ENCODE data around the gene LRRC4C. TPM values are rescaled to one million over a fixed set of nuclear protein-coding genes. Genes with fewer than 3 reads are reported as not detected.

Gene LRRC4C
- total and polyA plus RNA-seq, 2 donors (not counting 1 experiment from before 2014, with no cell fraction given) = under 0.01 to 0.02 TPM

GRCh38 chr11:40268551-40268950 is 1190.9 kb downstream of the LRRC4C start:
- Histone ChIP-seq H3K4me1 (ENCODE audit: control insufficient read depth, extremely low read depth, insufficient read depth, low read length) (no peaks in the 10 kb centered on the region), H3K4me3 (replicated peaks in 1 of 4; ENCODE audit: control extremely low read depth in 1 of 4, insufficient read depth in 1 of 4, low read depth in 3 of 4, low read length in 4 of 4) (no peak overlapping the region), H3K27ac (ENCODE audit: insufficient read depth, low read length) (no peak overlapping the region), H3K9me3 (ENCODE audit: control insufficient read depth, insufficient read depth, low read depth, low read length) (no peaks in the 10 kb centered on the region), H3K9ac (ENCODE audit: insufficient read depth, low read length) (no peak overlapping the region), H2AFZ (ENCODE audit: low read length) (no peak overlapping the region), H3K36me3 (ENCODE audit: control insufficient read depth, insufficient read depth, low read length) (no peaks in the 10 kb centered on the region), H3K4me2 (ENCODE audit: extremely low read depth, insufficient read depth, low read length) (no peak overlapping the region), H3K27me3 (ENCODE audit: control insufficient read depth, insufficient read depth, low read length) (no peaks in the 10 kb centered on the region), H3K79me2 (ENCODE audit: control insufficient read depth, insufficient read depth, low read length) (no peaks in the 10 kb centered on the region), H4K20me1 (ENCODE audit: control insufficient read depth, extremely low read depth, insufficient read depth, low read length) (no peaks in the 10 kb centered on the region)
- TF ChIP-seq, protein P1, sequence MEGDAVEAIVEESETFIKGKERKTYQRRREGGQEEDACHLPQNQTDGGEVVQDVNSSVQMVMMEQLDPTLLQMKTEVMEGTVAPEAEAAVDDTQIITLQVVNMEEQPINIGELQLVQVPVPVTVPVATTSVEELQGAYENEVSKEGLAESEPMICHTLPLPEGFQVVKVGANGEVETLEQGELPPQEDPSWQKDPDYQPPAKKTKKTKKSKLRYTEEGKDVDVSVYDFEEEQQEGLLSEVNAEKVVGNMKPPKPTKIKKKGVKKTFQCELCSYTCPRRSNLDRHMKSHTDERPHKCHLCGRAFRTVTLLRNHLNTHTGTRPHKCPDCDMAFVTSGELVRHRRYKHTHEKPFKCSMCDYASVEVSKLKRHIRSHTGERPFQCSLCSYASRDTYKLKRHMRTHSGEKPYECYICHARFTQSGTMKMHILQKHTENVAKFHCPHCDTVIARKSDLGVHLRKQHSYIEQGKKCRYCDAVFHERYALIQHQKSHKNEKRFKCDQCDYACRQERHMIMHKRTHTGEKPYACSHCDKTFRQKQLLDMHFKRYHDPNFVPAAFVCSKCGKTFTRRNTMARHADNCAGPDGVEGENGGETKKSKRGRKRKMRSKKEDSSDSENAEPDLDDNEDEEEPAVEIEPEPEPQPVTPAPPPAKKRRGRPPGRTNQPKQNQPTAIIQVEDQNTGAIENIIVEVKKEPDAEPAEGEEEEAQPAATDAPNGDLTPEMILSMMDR (conservative IDR thresholded peaks at IDR 0.05 in 1 of 2, IDR thresholded peaks at IDR 0.05 in 1 of 2; ENCODE audit: low read depth in 1 of 2, low read length in 2 of 2) = no peak
- TF ChIP-seq EZH2 (IDR thresholded peaks at IDR 0.05; ENCODE audit: low read length, missing control alignments) = no peak
- no peak for DNase-seq (ENCODE audit: low read depth in 2 of 2)

DNA sequence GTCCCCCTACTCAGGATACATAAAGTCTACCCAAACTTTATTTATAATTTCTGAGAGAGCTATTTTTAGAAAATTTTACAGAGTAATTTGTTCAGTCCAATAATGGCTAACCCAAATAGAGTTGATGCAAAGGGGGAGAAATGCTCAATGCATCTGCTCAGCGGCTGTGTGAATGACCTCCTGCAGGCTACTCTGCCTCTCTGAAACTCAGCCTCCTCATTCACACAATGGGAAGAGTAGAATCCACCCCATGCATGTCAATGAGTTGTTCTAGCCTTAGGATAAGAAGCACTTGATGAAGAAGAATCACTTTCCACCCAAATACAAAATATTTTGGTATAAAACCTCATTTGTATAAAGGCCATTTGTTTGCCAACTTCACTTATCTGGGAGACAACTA is 1204.0 kb downstream of the LRRC4C start:
- Histone ChIP-seq H3K9me3 (ENCODE audit: control insufficient read depth, insufficient read depth, low read depth, low read length) (no peaks in the 10 kb centered on the region), H3K4me2 (ENCODE audit: extremely low read depth, insufficient read depth, low read length) (no peak overlapping the region), H3K9ac (ENCODE audit: insufficient read depth, low read length) (no peak overlapping the region), H2AFZ (ENCODE audit: low read length) (no peak overlapping the region), H4K20me1 (ENCODE audit: control insufficient read depth, extremely low read depth, insufficient read depth, low read length) (no peaks in the 10 kb centered on the region), H3K36me3 (ENCODE audit: control insufficient read depth, insufficient read depth, low read length) (no peaks in the 10 kb centered on the region), H3K27me3 (ENCODE audit: control insufficient read depth, insufficient read depth, low read length) (no peaks in the 10 kb centered on the region), H3K4me3 (replicated peaks in 1 of 4; ENCODE audit: control extremely low read depth in 1 of 4, insufficient read depth in 1 of 4, low read depth in 3 of 4, low read length in 4 of 4) (no peak overlapping the region), H3K4me1 (ENCODE audit: control insufficient read depth, extremely low read depth, insufficient read depth, low read length) (no peaks in the 10 kb centered on the region), H3K79me2 (ENCODE audit: control insufficient read depth, insufficient read depth, low read length) (no peaks in the 10 kb centered on the region), H3K27ac (ENCODE audit: insufficient read depth, low read length) (no peak overlapping the region)
- no peak for TF ChIP-seq EZH2 (IDR thresholded peaks at IDR 0.05; ENCODE audit: low read length, missing control alignments)
- no peak for DNase-seq (ENCODE audit: low read depth in 2 of 2)

DNA sequence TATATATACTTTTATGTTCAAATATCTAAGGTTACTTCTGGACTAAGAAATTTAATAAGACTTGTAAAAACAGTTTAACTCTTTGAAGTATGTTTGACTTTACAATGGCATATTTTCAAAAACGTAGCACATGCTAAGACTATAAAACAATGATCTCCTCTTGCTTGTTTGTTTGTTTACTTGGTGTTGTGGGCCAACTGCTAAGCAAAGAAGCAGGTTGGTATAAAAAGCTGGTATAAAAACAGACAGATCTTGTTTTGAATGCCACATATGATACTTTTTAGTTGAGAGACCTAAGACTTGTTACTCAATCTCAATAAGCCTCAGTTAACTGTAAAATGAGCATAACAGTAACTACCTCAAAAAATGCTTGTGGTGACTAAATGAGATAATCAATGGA is 1206.3 kb downstream of the LRRC4C start:
- Histone ChIP-seq H3K27me3 (ENCODE audit: control insufficient read depth, insufficient read depth, low read length) (no peaks in the 10 kb centered on the region), H3K4me2 (ENCODE audit: extremely low read depth, insufficient read depth, low read length) (no peak overlapping the region), H3K27ac (ENCODE audit: insufficient read depth, low read length) (no peak overlapping the region), H3K9me3 (ENCODE audit: control insufficient read depth, insufficient read depth, low read depth, low read length) (no peaks in the 10 kb centered on the region), H2AFZ (ENCODE audit: low read length) (no peak overlapping the region), H3K79me2 (ENCODE audit: control insufficient read depth, insufficient read depth, low read length) (no peaks in the 10 kb centered on the region), H3K36me3 (ENCODE audit: control insufficient read depth, insufficient read depth, low read length) (no peaks in the 10 kb centered on the region), H3K9ac (ENCODE audit: insufficient read depth, low read length) (no peak overlapping the region), H4K20me1 (ENCODE audit: control insufficient read depth, extremely low read depth, insufficient read depth, low read length) (no peaks in the 10 kb centered on the region), H3K4me3 (replicated peaks in 1 of 4; ENCODE audit: control extremely low read depth in 1 of 4, insufficient read depth in 1 of 4, low read depth in 3 of 4, low read length in 4 of 4) (no peak overlapping the region), H3K4me1 (ENCODE audit: control insufficient read depth, extremely low read depth, insufficient read depth, low read length) (no peaks in the 10 kb centered on the region)
- TF ChIP-seq, protein P1 (conservative IDR thresholded peaks at IDR 0.05 in 1 of 2, IDR thresholded peaks at IDR 0.05 in 1 of 2; ENCODE audit: low read depth in 1 of 2, low read length in 2 of 2) = no peak
- no peak for TF ChIP-seq EZH2 (IDR thresholded peaks at IDR 0.05; ENCODE audit: low read length, missing control alignments)
- DNase-seq (ENCODE audit: low read depth in 2 of 2) = no peak

Data from fibroblast of lung (primary cell).